ENCODE data around the gene FAM13A.

FAM13A gene

DNA sequence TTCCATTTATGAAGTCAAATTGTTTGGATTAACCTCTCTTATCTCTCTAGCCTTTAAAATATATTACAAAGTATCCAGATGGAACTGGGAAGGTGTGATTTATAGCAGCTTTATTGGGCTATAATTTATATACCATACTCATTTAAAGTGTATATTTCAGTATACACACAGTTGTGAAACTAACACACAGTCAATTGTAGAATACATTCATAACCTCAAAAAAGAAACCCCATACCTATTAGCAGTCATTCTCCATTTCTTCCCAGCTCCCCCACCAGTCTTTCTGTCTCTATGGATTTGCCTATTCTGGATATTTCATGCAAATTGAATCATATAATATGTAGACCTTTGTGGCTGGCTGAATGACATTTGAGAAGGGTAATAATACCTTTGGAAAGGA is 351.8 kb downstream of the FAM13A start:
- Histone ChIP-seq H3K36me3 (ENCODE audit: control insufficient read depth, low read length) (no peaks in the 10 kb centered on the region), H3K9me2 (replicated peaks; ENCODE audit: control insufficient read depth, low read length) (no peaks in the 10 kb centered on the region), H3F3A (ENCODE audit: control insufficient read depth, insufficient read depth) (no peaks in the 10 kb centered on the region), H3K4me1 (ENCODE audit: control insufficient read depth, low read length) (no peaks in the 10 kb centered on the region), H3K27ac (ENCODE audit: low read depth, low read length) (no peak overlapping the region), H3K4me2 (ENCODE audit: low read length) (no peak overlapping the region), H3K79me2 (ENCODE audit: control insufficient read depth, low read length) (no peaks in the 10 kb centered on the region), H3K27me3 (ENCODE audit: control insufficient read depth, low read length) (no peaks in the 10 kb centered on the region), H4K20me1 (ENCODE audit: control insufficient read depth, insufficient read depth, low read depth, low read length) (no peaks in the 10 kb centered on the region), H3K4me3 (ENCODE audit: low read length) (no peak overlapping the region), H3K9me3 (ENCODE audit: control insufficient read depth, insufficient read depth, low read length) (no peaks in the 10 kb centered on the region)
- TF ChIP-seq EZH2phosphoT487 (IDR thresholded peaks at IDR 0.05; ENCODE audit: borderline replicate concordance, low read length) = no peak
- TF ChIP-seq, protein P1, sequence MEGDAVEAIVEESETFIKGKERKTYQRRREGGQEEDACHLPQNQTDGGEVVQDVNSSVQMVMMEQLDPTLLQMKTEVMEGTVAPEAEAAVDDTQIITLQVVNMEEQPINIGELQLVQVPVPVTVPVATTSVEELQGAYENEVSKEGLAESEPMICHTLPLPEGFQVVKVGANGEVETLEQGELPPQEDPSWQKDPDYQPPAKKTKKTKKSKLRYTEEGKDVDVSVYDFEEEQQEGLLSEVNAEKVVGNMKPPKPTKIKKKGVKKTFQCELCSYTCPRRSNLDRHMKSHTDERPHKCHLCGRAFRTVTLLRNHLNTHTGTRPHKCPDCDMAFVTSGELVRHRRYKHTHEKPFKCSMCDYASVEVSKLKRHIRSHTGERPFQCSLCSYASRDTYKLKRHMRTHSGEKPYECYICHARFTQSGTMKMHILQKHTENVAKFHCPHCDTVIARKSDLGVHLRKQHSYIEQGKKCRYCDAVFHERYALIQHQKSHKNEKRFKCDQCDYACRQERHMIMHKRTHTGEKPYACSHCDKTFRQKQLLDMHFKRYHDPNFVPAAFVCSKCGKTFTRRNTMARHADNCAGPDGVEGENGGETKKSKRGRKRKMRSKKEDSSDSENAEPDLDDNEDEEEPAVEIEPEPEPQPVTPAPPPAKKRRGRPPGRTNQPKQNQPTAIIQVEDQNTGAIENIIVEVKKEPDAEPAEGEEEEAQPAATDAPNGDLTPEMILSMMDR (IDR thresholded peaks at IDR 0.05; ENCODE audit: low read depth, low read length, poor library complexity, severe bottlenecking) = no peak

DNA sequence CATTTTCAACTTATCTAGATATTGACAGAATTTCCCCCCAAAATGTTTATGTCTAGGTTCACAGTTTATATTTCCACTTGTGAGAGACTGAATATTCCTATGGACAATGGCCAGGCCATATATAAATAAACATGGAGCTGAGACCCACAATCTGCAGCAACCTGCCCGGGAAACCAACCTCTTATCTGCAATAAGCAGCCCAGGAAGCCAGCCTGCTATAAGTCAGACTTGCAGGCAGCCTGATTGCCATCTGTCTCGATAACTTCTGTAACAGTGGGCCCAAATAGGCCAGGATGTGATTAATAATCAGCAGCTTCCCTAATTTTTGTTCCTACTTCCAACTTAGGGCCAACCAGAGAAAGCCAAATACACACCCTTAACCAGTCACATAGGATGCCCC is 354.2 kb downstream of the FAM13A start:
- no peaks in the 10 kb centered on the region for H3K27me3 ChIP-seq (ENCODE audit: control insufficient read depth, low read length)
- no peaks in the 10 kb centered on the region for H3F3A ChIP-seq (ENCODE audit: control insufficient read depth, insufficient read depth)
- H4K20me1 ChIP-seq (ENCODE audit: control insufficient read depth, insufficient read depth, low read depth, low read length) = no peaks in the 10 kb centered on the region
- no peak overlapping the region for H3K27ac ChIP-seq (ENCODE audit: low read depth, low read length)
- no peak overlapping the region for H3K4me3 ChIP-seq (ENCODE audit: low read length)
- no peaks in the 10 kb centered on the region for H3K4me1 ChIP-seq (ENCODE audit: control insufficient read depth, low read length)
- no peaks in the 10 kb centered on the region for H3K79me2 ChIP-seq (ENCODE audit: control insufficient read depth, low read length)
- H3K9me3 ChIP-seq (ENCODE audit: control insufficient read depth, insufficient read depth, low read length) = no peaks in the 10 kb centered on the region
- H3K9me2 ChIP-seq (replicated peaks; ENCODE audit: control insufficient read depth, low read length) = no peaks in the 10 kb centered on the region
- TF ChIP-seq, protein P1 (IDR thresholded peaks at IDR 0.05; ENCODE audit: low read depth, low read length, poor library complexity, severe bottlenecking) = no peak
- TF ChIP-seq EZH2phosphoT487 (IDR thresholded peaks at IDR 0.05; ENCODE audit: borderline replicate concordance, low read length) = no peak
- H3K36me3 ChIP-seq (ENCODE audit: control insufficient read depth, low read length) = no peaks in the 10 kb centered on the region
- H3K4me2 ChIP-seq (ENCODE audit: low read length) = no peak overlapping the region

DNA sequence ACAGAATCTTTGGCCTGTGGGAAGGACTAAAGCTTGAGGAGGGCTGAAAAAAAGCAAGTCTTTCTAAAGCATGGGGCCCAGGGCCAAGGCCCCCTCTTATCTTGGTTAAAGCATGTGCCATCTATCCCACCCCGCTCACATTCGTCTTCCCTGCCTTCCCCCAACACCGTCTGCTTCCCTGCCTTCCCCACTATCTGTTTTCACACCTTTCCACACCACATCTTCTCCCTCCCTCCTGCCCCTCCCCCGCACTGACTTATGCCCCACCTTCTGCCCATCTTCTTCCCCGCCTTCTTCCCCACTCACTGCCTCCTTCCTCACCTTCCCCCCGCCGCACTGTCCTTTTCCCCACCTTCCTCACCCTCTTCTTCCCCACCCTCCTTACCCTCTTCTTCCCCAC is 358.5 kb downstream of the FAM13A start:
- H3K4me1 ChIP-seq (ENCODE audit: control insufficient read depth, low read length) = no peaks in the 10 kb centered on the region

More for the DNA sequence above, 358.5 kb downstream of the FAM13A start:
- no peaks in the 10 kb centered on the region for H3K27me3 ChIP-seq (ENCODE audit: control insufficient read depth, low read length)
- H3K4me3 ChIP-seq (ENCODE audit: low read length) = no peak overlapping the region
- H3K9me3 ChIP-seq (ENCODE audit: control insufficient read depth, insufficient read depth, low read length) = no peaks in the 10 kb centered on the region
- no peak overlapping the region for H3K27ac ChIP-seq (ENCODE audit: low read depth, low read length)
- H3K79me2 ChIP-seq (ENCODE audit: control insufficient read depth, low read length) = no peaks in the 10 kb centered on the region
- no peaks in the 10 kb centered on the region for H3K9me2 ChIP-seq (replicated peaks; ENCODE audit: control insufficient read depth, low read length)
- no peaks in the 10 kb centered on the region for H4K20me1 ChIP-seq (ENCODE audit: control insufficient read depth, insufficient read depth, low read depth, low read length)
- no peaks in the 10 kb centered on the region for H3K36me3 ChIP-seq (ENCODE audit: control insufficient read depth, low read length)
- H3F3A ChIP-seq (ENCODE audit: control insufficient read depth, insufficient read depth) = no peaks in the 10 kb centered on the region
- TF ChIP-seq, protein P1 (IDR thresholded peaks at IDR 0.05; ENCODE audit: low read depth, low read length, poor library complexity, severe bottlenecking) = no peak
- no peak for TF ChIP-seq EZH2phosphoT487 (IDR thresholded peaks at IDR 0.05; ENCODE audit: borderline replicate concordance, low read length)
- H3K4me2 ChIP-seq (ENCODE audit: low read length) = no peak overlapping the region

Data from DOHH2 (cell line).